Measurements from ENCODE around the gene MRPS21. TPM values are rescaled to one million over a fixed set of nuclear protein-coding genes. Genes with fewer than 3 reads are reported as not detected.

Gene MRPS21
- total and polyA plus RNA-seq, 2 of the 8 experiments (the other 6 are each of a cell fraction or from before 2014, with no cell fraction given): 81.9 to 99.8 TPM

GRCh38 chr1:150256198-150256553, 37.5 kb upstream of the MRPS21 start:
- WGBS, 2 experiments (ENCODE audit: extremely low coverage in 1 of 2, insufficient coverage in 1 of 2, insufficient read length in 1 of 2, insufficient replicate concordance in 2 of 2, low coverage in 1 of 2, low lambda C conversion rate in 2 of 2, missing lambda C conversion rate in 1 of 2): 0% methylated on average over 1 of the region's 1 CpG; no CpG with 5 or more reads in 1 of the 2 experiments
- POLR2A ChIA-PET (ENCODE audit: partially characterized antibody): interaction anchor here (0.5 to 19.4 kb wide), 22 partner anchors 10 to 510 kb away, joined by 3 to 535 read pairs (median 6); partner anchors contain the start of genes ANP32E, APH1A, C1orf54 and CIART
- Histone ChIP-seq H3K79me1 (ENCODE audit: low read depth, low read length) (peaks cover 5% of the 10 kb centered on the region; the same call in 1 of the 2 replicates), H3K4me3 (ENCODE audit: extremely low read depth in 1 of 4, insufficient read depth in 2 of 4, low read depth in 3 of 4, low read length in 4 of 4) (peak overlapping the region; percentile 70 to 82 (median 80); a peak in 7 of 8 replicates), H2BK15ac (ENCODE audit: low read length) (peak overlapping the region; percentile 100; the same call in 1 of the 2 replicates), H3K27me3 (replicated peaks in 1 of 4; ENCODE audit: control insufficient read depth in 3 of 4, extremely low read depth in 1 of 4, insufficient read depth in 3 of 4, low read length in 3 of 4) (no peaks in the 10 kb centered on the region), H3K23ac (ENCODE audit: insufficient read length) (no peak overlapping the region), H3K79me2 (ENCODE audit: control insufficient read depth in 1 of 2, insufficient read depth in 2 of 2, low read length in 2 of 2) (peaks cover 4 to 20% of the 10 kb centered on the region in 2 experiments), H4K8ac (ENCODE audit: extremely low read depth, insufficient read depth, low read length) (peak overlapping the region; percentile 81; the same call in 1 of the 2 replicates), H2AK5ac (ENCODE audit: low read depth, low read length) (peak overlapping the region; percentile 99), H3K18ac (ENCODE audit: extremely low read depth, low read length) (peak overlapping the region; percentile 100), H3K9ac (replicated peaks in 1 of 4; ENCODE audit: extremely low read depth in 1 of 4, low read depth in 3 of 4, low read length in 3 of 4) (peak overlapping the region in 3 of 4 experiments; percentile 67 to 83 (median 80); a peak in 6 of 7 replicates), H3K4me1 (replicated peaks in 1 of 4; ENCODE audit: control insufficient read depth in 3 of 4, insufficient read depth in 4 of 4, low read length in 3 of 4) (peaks cover 0 to 20% (median 14%) of the 10 kb centered on the region in 4 experiments; a peak in 6 of 7 replicates), H2BK12ac (ENCODE audit: low read depth, low read length) (peak overlapping the region; percentile 99), H3K56ac (replicated peaks; ENCODE audit: insufficient read length, low read depth, low read length) (peak overlapping the region; percentile 48), H2BK120ac (replicated peaks; ENCODE audit: low read depth, low read length) (peak overlapping the region; percentile 63), H3K36me3 (ENCODE audit: control insufficient read depth in 2 of 4, insufficient read depth in 4 of 4, low read length in 3 of 4) (peaks cover 0 to 2% (median 1%) of the 10 kb centered on the region in 4 experiments; a peak in 2 of 8 replicates), H3K27ac (ENCODE audit: low read depth, low read length) (peak overlapping the region; percentile 95), H2AFZ (ENCODE audit: low read length) (no peak overlapping the region), H3K23me2 (ENCODE audit: low read depth, low read length) (peaks cover 36% of the 10 kb centered on the region), H2BK5ac (ENCODE audit: low read depth, low read length) (peak overlapping the region; percentile 98), H3K14ac (ENCODE audit: insufficient read length) (no peak overlapping the region), H4K5ac (ENCODE audit: insufficient read length, low read depth, low read length) (peak overlapping the region; percentile 64), H3K4ac (replicated peaks; ENCODE audit: insufficient read length, low read depth, low read length) (no peak overlapping the region), H4K20me1 (replicated peaks in 1 of 2; ENCODE audit: control insufficient read depth in 1 of 2, insufficient read depth in 2 of 2, low read length in 2 of 2) (no peaks in the 10 kb centered on the region), H3K9me3 (ENCODE audit: insufficient read depth in 2 of 2, low read depth in 1 of 2, low read length in 1 of 2) (no peaks in the 10 kb centered on the region), H2BK20ac (ENCODE audit: low read length) (peak overlapping the region; percentile 67), H3K4me2 (ENCODE audit: insufficient read depth in 1 of 2, low read depth in 2 of 2, low read length in 2 of 2) (peak overlapping the region; percentile 78 to 99), H4K91ac (replicated peaks; ENCODE audit: insufficient read length, low read length) (peak overlapping the region; percentile 96)
- DNase-seq (ENCODE audit: low read depth in 1 of 2, low spot score in 2 of 2): no peak
- FAIRE-seq: no peak
- TF ChIP-seq RBBP5 (IDR thresholded peaks at IDR 0.05; ENCODE audit: borderline replicate concordance, low read depth, low read length) (no peak), ATF2 (IDR thresholded peaks at IDR 0.05; ENCODE audit: low read length) (peak; percentile 70; the same call in 1 of the 2 replicates), TAF7 (optimal IDR thresholded peaks at IDR 0.05; ENCODE audit: borderline replicate concordance, low read depth, low read length) (peak; percentile 47)
- CTCF ChIA-PET (ENCODE audit: partially characterized antibody): interaction anchor here (0.6 to 17.5 kb wide), 18 partner anchors 11 to 277 kb away, joined by 3 to 326 read pairs (median 6); partner anchors contain the start of genes APH1A, C1orf54 and CIART

Data from H1 (cell line).